Mucosa of stomach (tissue), 1 donor: ENCODE results near the gene RRBP1.

Experiments
- H3K27me3 ChIP-seq: one replicate; pipeline ENCODE4 v1.7.0; 2013; ENCODE audit warnings: mild to moderate bottlenecking, low read length; ENCODE audit not compliant: control insufficient read depth, insufficient read depth
- H3K36me3 ChIP-seq: one replicate; pipeline ENCODE4 v1.7.0; 2013; ENCODE audit warnings: low read length; ENCODE audit not compliant: control insufficient read depth, insufficient read depth
- H3K4me1 ChIP-seq: one replicate; pipeline ENCODE4 v1.7.0; 2013; ENCODE audit warnings: mild to moderate bottlenecking, low read length; ENCODE audit not compliant: control insufficient read depth, insufficient read depth
- H3K4me3 ChIP-seq: one replicate; pipeline ENCODE4 v1.7.0; 2013; ENCODE audit warnings: low read length
- H3K9ac ChIP-seq: one replicate; pipeline ENCODE4 v1.7.0; 2013; ENCODE audit warnings: mild to moderate bottlenecking, low read length, moderate library complexity
- H3K9me3 ChIP-seq: one replicate; pipeline ENCODE4 v1.7.0; 2013; ENCODE audit warnings: mild to moderate bottlenecking, low read length, moderate library complexity; ENCODE audit not compliant: control insufficient read depth
- donor health status: Pancreatic carcinoma.

RRBP1 gene

DNA sequence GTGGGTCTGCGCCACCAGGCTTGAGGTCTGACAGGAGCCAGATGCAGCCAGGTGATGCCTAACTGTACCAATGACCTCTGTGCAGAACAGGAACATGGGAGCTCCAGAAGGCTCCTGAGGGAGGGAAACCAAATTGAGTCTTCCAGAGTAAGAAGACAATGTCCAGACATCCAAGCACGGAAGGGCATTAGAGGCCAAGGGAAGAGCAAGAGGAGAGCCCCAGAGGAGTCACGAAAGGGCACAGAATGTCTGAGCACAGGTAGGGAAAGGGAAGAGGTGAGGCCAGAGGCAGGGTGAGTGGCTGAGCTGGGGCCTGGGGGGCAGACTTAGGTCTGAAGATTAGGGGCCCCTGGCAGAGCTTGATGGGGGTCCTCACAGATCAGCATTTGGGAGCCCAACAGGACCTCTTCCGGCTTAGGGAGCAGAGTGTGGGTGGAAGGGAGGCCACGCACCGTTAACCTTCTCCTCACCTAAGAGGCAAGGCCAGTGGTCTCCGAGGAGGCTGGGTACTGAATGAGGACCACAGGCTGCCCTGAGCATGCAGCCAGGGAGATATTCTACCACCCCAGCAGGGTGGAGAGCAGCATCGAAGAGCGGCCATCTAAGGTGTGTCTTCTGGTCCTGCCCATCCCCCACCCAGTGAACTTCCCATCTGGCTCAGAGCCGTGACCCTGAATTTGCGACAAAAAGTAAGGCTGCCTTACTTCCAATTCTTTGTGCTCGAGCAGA is 41.7 kb downstream of the RRBP1 start:
- H3K36me3 ChIP-seq, result peaks cover 18% of the 10 kb centered on the region
- no peaks in the 10 kb centered on the region for H3K9me3 ChIP-seq
- no peaks in the 10 kb centered on the region for H3K27me3 ChIP-seq
- H3K4me3 ChIP-seq, result no peak overlapping the region
- no peak overlapping the region for H3K9ac ChIP-seq
- H3K4me1 ChIP-seq, result peaks cover 33% of the 10 kb centered on the region

- H3K27me3 ChIP-seq, result no peaks in the 10 kb centered on the region
- peaks cover 27% of the 10 kb centered on the region for H3K36me3 ChIP-seq
- no peak overlapping the region for H3K4me3 ChIP-seq
- H3K9ac ChIP-seq, result no peak overlapping the region
- H3K9me3 ChIP-seq, result no peaks in the 10 kb centered on the region
- H3K4me1 ChIP-seq, result peaks cover 33% of the 10 kb centered on the region
These were observed 43.1 kb downstream of the RRBP1 start for GRCh38 chr20:17638835-17639407.

- no peak overlapping the region for H3K4me3 ChIP-seq
- no peak overlapping the region for H3K9ac ChIP-seq
- H3K27me3 ChIP-seq, result no peaks in the 10 kb centered on the region
- no peaks in the 10 kb centered on the region for H3K9me3 ChIP-seq
- peaks cover 34% of the 10 kb centered on the region for H3K36me3 ChIP-seq
- H3K4me1 ChIP-seq, result peaks cover 32% of the 10 kb centered on the region
These were observed 43.9 kb downstream of the RRBP1 start for GRCh38 chr20:17637985-17638640.

DNA sequence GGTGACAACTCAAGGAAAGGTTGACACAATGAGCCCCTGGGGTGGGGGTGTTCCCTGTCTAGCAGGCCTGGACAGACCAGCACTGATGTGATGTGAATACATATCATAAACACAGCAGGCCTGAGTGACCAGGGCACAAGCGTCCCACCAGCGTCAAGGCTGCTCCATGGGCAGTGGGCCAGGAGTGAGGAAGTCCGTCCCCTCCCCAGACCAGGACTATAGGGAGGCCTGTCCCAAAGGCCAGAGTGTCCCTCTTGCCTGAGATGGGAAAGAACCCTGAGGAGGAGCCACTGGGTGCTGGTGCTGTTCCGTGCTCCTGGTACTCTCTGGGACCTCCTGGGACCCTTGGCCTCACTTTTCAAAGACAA is 44.6 kb downstream of the RRBP1 start:
- Histone ChIP-seq H3K4me3 (no peak overlapping the region), H3K9ac (no peak overlapping the region), H3K4me1 (peaks cover 32% of the 10 kb centered on the region), H3K9me3 (no peaks in the 10 kb centered on the region), H3K36me3 (peaks cover 35% of the 10 kb centered on the region), H3K27me3 (no peaks in the 10 kb centered on the region)

- H3K4me1 ChIP-seq, result peaks cover 38% of the 10 kb centered on the region
- no peak overlapping the region for H3K9ac ChIP-seq
- H3K36me3 ChIP-seq, result peaks cover 41% of the 10 kb centered on the region
These were observed 45.3 kb downstream of the RRBP1 start for GRCh38 chr20:17636523-17637412.

DNA sequence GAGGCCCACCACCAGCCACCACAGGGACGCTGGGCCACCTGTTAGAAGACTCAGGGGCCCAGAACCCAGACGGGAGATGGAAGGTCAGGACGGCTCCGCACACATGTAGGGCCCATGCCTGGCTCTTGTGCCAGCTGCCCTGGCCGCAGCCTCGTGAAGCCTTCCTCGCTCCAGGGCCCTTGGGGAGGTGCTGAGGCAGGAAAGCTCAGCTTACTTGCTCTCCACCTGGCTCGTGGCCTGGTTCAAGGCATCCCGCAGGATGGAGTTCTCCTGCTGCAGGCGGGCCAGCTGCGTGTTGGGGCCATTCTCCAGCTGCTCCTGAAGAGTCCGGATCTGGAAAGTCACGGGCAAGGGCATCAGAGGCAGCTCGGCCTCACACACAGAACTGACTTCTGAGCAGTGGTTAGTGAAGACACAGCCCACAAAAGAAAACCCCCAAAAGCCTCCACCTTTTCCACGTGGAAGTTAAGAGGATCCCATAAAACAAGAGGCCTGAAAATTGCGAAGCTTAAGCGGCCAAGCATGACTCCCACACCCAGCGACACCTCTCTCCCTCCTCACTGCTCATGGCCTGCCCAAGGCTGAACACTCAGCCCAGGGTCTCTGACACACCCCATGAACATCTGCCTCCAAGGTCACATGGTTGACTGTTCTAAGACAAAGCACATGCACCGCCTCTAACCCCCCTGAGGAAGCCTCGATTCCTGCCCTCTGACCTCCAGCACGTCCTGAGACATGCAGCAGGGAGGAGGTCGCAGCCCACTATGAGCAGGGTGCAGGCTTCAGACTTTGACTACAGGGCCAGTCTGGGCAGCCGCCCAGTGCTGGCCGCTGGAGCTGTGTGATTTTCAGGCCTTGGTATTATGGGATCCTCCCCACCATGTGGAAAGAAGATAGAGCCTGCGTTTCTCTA is 46.5 kb downstream of the RRBP1 start:
- H3K27me3 ChIP-seq, result no peaks in the 10 kb centered on the region
- H3K36me3 ChIP-seq, result peaks cover 49% of the 10 kb centered on the region
- H3K4me3 ChIP-seq, result no peak overlapping the region
- H3K9me3 ChIP-seq, result no peaks in the 10 kb centered on the region
- H3K4me1 ChIP-seq, result peaks cover 49% of the 10 kb centered on the region
- no peak overlapping the region for H3K9ac ChIP-seq

More at GRCh38 chr20:17636523-17637412, 45.3 kb downstream of the RRBP1 start:
- H3K27me3 ChIP-seq, result no peaks in the 10 kb centered on the region
- H3K9me3 ChIP-seq, result no peaks in the 10 kb centered on the region
- H3K4me3 ChIP-seq, result no peak overlapping the region

- no peaks in the 10 kb centered on the region for H3K27me3 ChIP-seq
- H3K36me3 ChIP-seq, result peaks cover 54% of the 10 kb centered on the region
- peaks cover 57% of the 10 kb centered on the region for H3K4me1 ChIP-seq
- no peak overlapping the region for H3K9ac ChIP-seq
- no peaks in the 10 kb centered on the region for H3K9me3 ChIP-seq
- H3K4me3 ChIP-seq, result no peak overlapping the region
These were observed 47.2 kb downstream of the RRBP1 start for GRCh38 chr20:17634661-17635331.

GRCh38 chr20:17633850-17634500 is 48.1 kb downstream of the RRBP1 start:
- no peaks in the 10 kb centered on the region for H3K27me3 ChIP-seq
- H3K36me3 ChIP-seq, result peaks cover 56% of the 10 kb centered on the region
- no peaks in the 10 kb centered on the region for H3K9me3 ChIP-seq
- no peak overlapping the region for H3K9ac ChIP-seq
- H3K4me1 ChIP-seq, result peaks cover 65% of the 10 kb centered on the region
- H3K4me3 ChIP-seq, result no peak overlapping the region

DNA sequence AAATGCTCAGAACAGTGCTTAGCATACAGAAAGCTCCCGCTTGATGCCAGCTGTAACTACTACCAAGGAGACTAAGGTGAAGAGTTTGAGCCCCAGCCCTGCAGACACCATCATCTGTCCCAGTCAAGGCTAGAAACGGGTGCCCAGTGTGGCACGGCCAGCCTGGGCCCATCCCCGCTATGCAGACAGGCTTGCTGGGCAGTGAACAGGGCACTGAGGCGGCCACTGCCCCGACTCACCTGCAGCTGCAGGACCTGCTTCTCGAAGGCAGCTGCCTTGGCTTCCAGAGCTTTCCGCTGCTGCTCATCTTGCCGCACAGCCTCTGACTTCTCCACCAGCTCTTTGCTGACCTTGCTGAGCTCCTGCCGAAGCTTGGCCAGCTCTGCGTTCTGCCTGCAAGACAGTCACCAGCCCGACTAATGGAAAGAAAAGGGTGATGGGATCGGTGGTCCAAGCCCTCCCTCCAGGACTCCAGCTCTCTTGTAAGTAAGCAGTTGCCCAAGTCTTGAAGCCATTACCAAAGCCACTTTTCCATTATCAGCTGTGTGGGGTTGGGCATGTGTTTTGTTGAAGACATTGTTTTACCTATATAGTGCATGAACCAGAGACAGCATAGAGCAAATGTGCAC is 48.7 kb downstream of the RRBP1 start:
- H3K36me3 ChIP-seq, result peaks cover 59% of the 10 kb centered on the region
- H3K4me1 ChIP-seq, result peaks cover 72% of the 10 kb centered on the region
- H3K4me3 ChIP-seq, result no peak overlapping the region
- H3K9me3 ChIP-seq, result no peaks in the 10 kb centered on the region
- H3K9ac ChIP-seq, result no peak overlapping the region
- H3K27me3 ChIP-seq, result no peaks in the 10 kb centered on the region

GRCh38 chr20:17631576-17632319 is 50.3 kb downstream of the RRBP1 start:
- peaks cover 84% of the 10 kb centered on the region for H3K4me1 ChIP-seq
- no peaks in the 10 kb centered on the region for H3K27me3 ChIP-seq
- H3K9me3 ChIP-seq, result no peaks in the 10 kb centered on the region
- H3K4me3 ChIP-seq, result no peak overlapping the region
- peaks cover 67% of the 10 kb centered on the region for H3K36me3 ChIP-seq
- no peak overlapping the region for H3K9ac ChIP-seq
